GM21619 (cell line): ENCODE results near the gene FEZ2.

Experiments used
- ATAC-seq: cut with Tn5 transposase; IDR thresholded peaks from one replicate; pipeline ENCODE4 v1.9.1; 2021; ENCODE audit not compliant: unreplicated experiment

Gene FEZ2

GRCh38 chr2:36534275-36534799 lies 63.6 kb downstream of the FEZ2 start:
- ATAC-seq = no peak

GRCh38 chr2:36530983-36531354 lies 67.0 kb downstream of the FEZ2 start:
- no peak for ATAC-seq

- peak; percentile 63 for ATAC-seq
These were observed 67.6 kb downstream of the FEZ2 start for GRCh38 chr2:36530178-36530982.

- ATAC-seq = peak; percentile 10
These were observed 69.1 kb downstream of the FEZ2 start for GRCh38 chr2:36528766-36529392.

- peak; percentile 73 for ATAC-seq
These were observed 69.7 kb downstream of the FEZ2 start for GRCh38 chr2:36528274-36528673.

GRCh38 chr2:36526226-36526625 lies 71.7 kb downstream of the FEZ2 start:
- ATAC-seq = no peak

GRCh38 chr2:36525245-36525644 lies 72.7 kb downstream of the FEZ2 start:
- ATAC-seq = no peak

GRCh38 chr2:36523153-36523552 lies 74.8 kb downstream of the FEZ2 start:
- no peak for ATAC-seq

GRCh38 chr2:36520431-36520830 lies 77.5 kb downstream of the FEZ2 start:
- no peak for ATAC-seq

GRCh38 chr2:36516136-36516870 lies 81.7 kb downstream of the FEZ2 start:
- ATAC-seq = no peak

GRCh38 chr2:36515538-36515937 lies 82.4 kb downstream of the FEZ2 start:
- ATAC-seq = no peak

GRCh38 chr2:36513661-36514060 lies 84.3 kb downstream of the FEZ2 start:
- peak; percentile 62 for ATAC-seq

- no peak for ATAC-seq
These were observed 85.3 kb downstream of the FEZ2 start for GRCh38 chr2:36512705-36513104.

- ATAC-seq = no peak
These were observed 85.9 kb downstream of the FEZ2 start for GRCh38 chr2:36511858-36512603.

- ATAC-seq = no peak
These were observed 88.9 kb downstream of the FEZ2 start for GRCh38 chr2:36509075-36509474.

- ATAC-seq = peak; percentile 89
These were observed 90.6 kb downstream of the FEZ2 start for GRCh38 chr2:36507408-36507812.
